ENCODE data around the gene HSPA12A.

Gene HSPA12A

DNA sequence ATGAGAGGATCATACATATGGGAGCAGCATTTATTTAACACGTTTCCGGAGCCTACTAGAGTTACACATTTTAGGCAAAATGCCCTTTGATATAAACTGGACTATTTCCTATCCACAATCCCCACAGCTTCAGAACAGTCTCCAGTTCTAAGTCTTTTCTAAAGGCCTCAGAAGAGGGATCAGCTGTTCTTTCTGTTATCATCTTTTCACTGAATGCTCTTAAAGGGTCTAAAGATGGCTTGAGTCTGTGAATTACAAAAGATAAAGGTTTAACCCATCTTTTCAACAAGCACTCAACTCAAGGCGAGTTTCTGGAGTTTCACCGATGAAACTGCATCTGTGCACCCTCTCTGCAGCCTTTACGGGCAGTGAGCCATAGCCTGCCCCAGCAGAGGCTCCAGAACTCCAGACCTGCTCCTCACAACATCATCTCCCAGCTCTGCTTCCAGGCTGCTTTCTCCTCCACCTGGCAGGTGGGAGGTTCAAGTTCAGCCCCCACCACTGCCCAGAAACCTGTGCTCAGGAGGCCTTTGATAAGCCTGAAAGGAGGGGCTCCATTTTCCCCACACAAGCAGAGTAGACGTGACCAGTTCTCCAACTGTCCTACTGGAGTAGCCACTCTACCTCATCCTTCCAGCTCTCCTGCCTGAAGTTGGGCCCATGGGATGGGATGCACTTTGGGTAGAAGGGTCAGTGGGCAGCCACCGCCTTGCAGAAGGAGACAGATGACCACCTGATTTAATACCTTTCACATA lies 53.4 kb downstream of the HSPA12A start:
- DNase-seq: no peak

GRCh38 chr10:116688241-116688711 lies 54.1 kb downstream of the HSPA12A start:
- no peak for DNase-seq

DNA sequence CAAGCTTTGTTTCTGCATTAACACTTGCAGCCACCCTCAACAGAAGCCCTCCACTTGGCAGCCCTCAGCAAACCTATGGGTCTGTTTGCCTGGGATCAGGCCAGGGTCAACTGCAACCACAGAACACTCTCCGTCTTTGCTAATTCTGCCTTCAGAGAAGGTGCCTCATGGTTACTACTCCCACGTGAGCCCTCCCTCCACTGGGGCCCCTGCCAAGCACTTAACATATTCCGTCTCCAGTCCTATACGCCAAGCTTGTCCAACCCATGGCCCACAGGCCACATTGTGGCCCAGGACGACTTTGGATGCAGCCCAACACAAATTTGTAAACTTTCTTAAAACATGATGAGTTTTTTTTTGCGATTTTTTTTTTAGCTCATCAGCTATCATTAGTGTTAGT lies 54.7 kb downstream of the HSPA12A start:
- DNase-seq: no peak

GRCh38 chr10:116686632-116687031 lies 55.7 kb downstream of the HSPA12A start:
- no peak for DNase-seq

GRCh38 chr10:116685807-116686206 lies 56.6 kb downstream of the HSPA12A start:
- no peak for DNase-seq

DNA sequence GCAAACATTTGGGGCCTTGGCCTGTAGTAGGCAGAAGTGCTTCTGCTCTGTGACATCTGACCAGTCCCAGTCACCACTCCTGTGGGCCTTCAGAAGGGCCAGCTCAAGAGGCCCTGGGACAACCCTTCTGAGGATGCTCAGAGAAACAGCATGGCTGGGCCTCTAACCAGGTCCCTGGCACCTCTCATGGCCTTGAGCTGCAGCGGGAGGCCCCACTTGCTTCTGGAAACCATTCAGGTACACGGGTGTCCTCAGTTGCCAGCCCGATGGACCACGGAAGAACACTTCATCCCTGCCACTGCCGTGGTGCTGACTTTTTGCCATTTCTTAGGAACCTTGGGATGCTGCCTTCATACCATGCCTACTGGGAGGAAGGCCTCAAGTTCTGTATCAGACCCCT lies 57.6 kb downstream of the HSPA12A start:
- DNase-seq: no peak

GRCh38 chr10:116683821-116684220 lies 58.5 kb downstream of the HSPA12A start:
- DNase-seq: no peak

DNA sequence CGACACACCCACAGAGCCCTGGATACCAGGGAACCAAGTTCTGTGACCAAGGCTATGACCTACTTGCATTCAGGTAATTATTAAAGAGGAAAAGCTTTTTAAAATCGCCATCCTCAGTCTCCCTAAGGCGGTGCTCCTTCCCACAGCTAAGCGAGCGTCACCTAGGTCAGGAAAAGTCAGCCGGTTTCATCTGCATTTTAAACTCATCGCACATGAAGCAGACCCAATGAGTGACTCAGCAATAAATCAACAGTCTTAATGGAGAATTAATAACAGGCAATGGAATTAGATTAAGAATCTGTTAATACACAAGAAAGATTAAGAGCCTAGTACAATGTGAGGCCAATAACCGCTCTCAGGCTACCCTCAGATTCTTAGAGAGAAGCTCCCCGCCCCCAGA lies 59.2 kb downstream of the HSPA12A start:
- no peak for DNase-seq

- DNase-seq: no peak
Observed at GRCh38 chr10:116679351-116679750, 63.0 kb downstream of the HSPA12A start.

- no peak for DNase-seq
Observed at GRCh38 chr10:116676633-116677032, 65.7 kb downstream of the HSPA12A start.

GRCh38 chr10:116676118-116676517 lies 66.2 kb downstream of the HSPA12A start:
- DNase-seq: no peak

DNA sequence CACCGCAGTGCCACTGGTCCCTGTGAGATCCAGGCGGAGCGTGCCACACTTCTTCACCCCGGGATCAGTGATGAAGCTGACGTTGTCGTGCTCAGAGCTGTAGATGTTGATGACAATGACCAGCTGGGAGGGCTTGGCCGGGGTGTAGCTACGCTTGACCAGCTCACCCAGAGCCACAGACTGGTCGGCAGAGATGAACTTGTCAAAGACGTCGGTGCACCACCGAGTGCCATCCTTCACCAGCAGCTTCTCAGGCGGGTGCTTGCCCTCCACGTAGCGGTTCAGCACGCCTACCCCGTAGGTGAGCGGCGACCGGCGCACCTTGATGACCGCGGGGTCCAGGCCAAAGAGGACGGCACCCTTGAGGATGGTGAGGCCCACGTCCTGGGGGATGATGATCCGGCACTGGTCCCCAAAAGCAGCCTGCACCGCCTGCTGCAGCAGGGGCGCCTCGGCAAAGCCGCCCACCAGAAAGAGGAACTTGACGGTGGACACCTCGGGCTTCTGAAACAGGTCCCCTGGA lies 67.4 kb downstream of the HSPA12A start:
- no peak for DNase-seq

- DNase-seq: no peak
Observed at GRCh38 chr10:116673866-116674265, 68.5 kb downstream of the HSPA12A start.

GRCh38 chr10:116672891-116673290 lies 69.5 kb downstream of the HSPA12A start:
- DNase-seq: no peak

- no peak for DNase-seq
Observed at GRCh38 chr10:116671274-116671926, 71.0 kb downstream of the HSPA12A start.

DNA sequence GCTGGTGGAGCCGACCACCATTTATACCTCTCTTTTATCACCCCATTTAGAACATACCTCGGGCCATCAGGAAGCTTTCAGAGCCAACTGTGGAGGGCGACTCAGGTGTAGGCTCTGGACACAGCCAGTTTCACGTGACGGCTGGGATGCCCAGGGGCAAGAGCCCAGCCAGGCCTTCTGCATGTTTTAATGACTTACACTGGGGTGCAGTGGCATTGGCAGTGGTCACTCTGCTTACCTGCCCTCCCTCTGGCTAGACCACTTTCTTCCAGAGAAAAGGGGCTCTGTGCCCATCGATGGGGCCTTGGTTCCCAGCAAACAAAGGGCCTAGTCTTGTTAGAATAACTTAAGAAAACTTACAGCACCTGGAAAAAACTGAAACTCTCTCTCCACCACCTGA lies 71.7 kb downstream of the HSPA12A start:
- DNase-seq: no peak

- no peak for DNase-seq
Observed at GRCh38 chr10:116669832-116670644, 72.3 kb downstream of the HSPA12A start.

- DNase-seq: no peak
Observed at GRCh38 chr10:116669080-116669479, 73.3 kb downstream of the HSPA12A start.

GRCh38 chr10:116668446-116668845 lies 73.9 kb downstream of the HSPA12A start:
- DNase-seq: no peak

DNA sequence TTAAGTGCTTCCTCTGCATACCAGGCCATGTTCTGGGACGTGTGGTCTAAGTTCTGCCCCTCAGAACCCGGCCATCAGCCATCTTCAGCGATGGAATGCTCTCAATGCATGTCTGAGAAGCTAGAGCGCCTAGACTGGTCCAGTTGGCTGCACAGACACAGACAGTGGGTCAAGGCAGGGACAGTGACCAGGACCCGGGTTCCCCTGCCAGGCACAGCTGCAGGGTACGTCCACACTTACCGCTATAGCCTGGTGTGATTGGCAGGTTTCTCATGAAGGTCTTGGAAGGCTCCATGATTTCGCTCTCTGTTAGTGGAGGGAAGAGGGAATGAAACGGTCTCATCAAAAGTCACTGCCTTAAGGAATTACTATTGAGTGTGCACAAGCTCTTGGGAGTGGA lies 74.3 kb downstream of the HSPA12A start:
- DNase-seq: no peak

GRCh38 chr10:116667484-116667883 lies 74.9 kb downstream of the HSPA12A start:
- DNase-seq: no peak

- no peak for DNase-seq
Observed at GRCh38 chr10:116665541-116666125, 76.7 kb downstream of the HSPA12A start.

- no peak for DNase-seq
Observed at GRCh38 chr10:116664631-116665030, 77.7 kb downstream of the HSPA12A start.
